ENCODE results near the gene SERPINB1. TPM values are rescaled to one million over a fixed set of nuclear protein-coding genes. Genes with fewer than 3 reads are reported as not detected.

The SERPINB1 gene
- total and polyA plus RNA-seq, 10 of the 15 experiments (the other 5 are each of a cell fraction or from before 2014, with no cell fraction given), result 0.45 to 2.4 (median 0.83) TPM

- no peak for TF ChIP-seq RAD51 (IDR thresholded peaks at IDR 0.05)
- TF ChIP-seq YY1 (IDR thresholded peaks at IDR 0.05; ENCODE audit: low read depth, low read length), result no peak
- no peak for TF ChIP-seq IRF5 (IDR thresholded peaks at IDR 0.05; ENCODE audit: borderline replicate concordance)
Measured at GRCh38 chr6:2827142-2827541, 14.5 kb downstream of the SERPINB1 start (continued).

GRCh38 chr6:2826131-2826530 lies 15.5 kb downstream of the SERPINB1 start:
- no peak overlapping the region for H3K9ac ChIP-seq (ENCODE audit: control insufficient read depth, insufficient read depth, low read length)

More at GRCh38 chr6:2826131-2826530, 15.5 kb downstream of the SERPINB1 start:
- Histone ChIP-seq H4K20me1 (ENCODE audit: control insufficient read depth, insufficient read depth) (no peaks in the 10 kb centered on the region), H3K4me2 (ENCODE audit: control insufficient read depth, insufficient read depth) (no peak overlapping the region), H3K27ac (ENCODE audit: control insufficient read depth, insufficient read depth) (no peak overlapping the region), H3K27me3 (replicated peaks in 1 of 2; ENCODE audit: control insufficient read depth in 2 of 2, insufficient read depth in 2 of 2, low read length in 1 of 2) (peaks cover 1 to 2% of the 10 kb centered on the region in 2 experiments; a peak in 2 of 4 replicates), H3K79me2 (ENCODE audit: control insufficient read depth, insufficient read depth, low read length) (no peaks in the 10 kb centered on the region), H3K4me1 (ENCODE audit: control insufficient read depth, insufficient read depth, low read length) (no peaks in the 10 kb centered on the region), H3K9me3 (replicated peaks; ENCODE audit: control insufficient read depth, insufficient read depth, low read length) (no peaks in the 10 kb centered on the region), H3K4me3 (no peak overlapping the region), H2AFZ (ENCODE audit: control insufficient read depth, low read depth, low read length) (no peak overlapping the region), H3K36me3 (ENCODE audit: control insufficient read depth in 2 of 2, insufficient read depth in 2 of 2, low read length in 1 of 2) (no peaks in the 10 kb centered on the region)
- intact Hi-C loops (cut with micrococcal nuclease; ENCODE audit: unreplicated experiment) (no loop called here), in situ Hi-C loops (cut with MboI) (no loop called here)
- ChIA-PET RAD21 (ENCODE audit: unreplicated experiment) (no interaction called here), POLR2A (no interaction called here), SMC1A (ENCODE audit: uncharacterized antibody, unreplicated experiment) (interaction anchor here (0.7 kb wide), 1 partner anchor 35 kb away, joined by 3 read pairs; no protein-coding TSS in a partner anchor), CTCF (interaction anchor here (1.1 to 1.5 kb wide), 3 partner anchors 20 to 127 kb away, joined by 3 to 4 read pairs (median 3); no protein-coding TSS in a partner anchor)
- TF ChIP-seq RCOR1 (conservative IDR thresholded peaks at IDR 0.05; ENCODE audit: low read depth, low read length) (no peak), HDAC6 (IDR thresholded peaks at IDR 0.05; ENCODE audit: unreplicated experiment) (no peak), ATF2 (IDR thresholded peaks at IDR 0.05; ENCODE audit: low read length) (no peak), IRF3 (IDR thresholded peaks at IDR 0.05) (no peak), NFYA (IDR thresholded peaks at IDR 0.05; ENCODE audit: borderline replicate concordance, low read depth, low read length) (no peak)
- no TSS peak for BruUV-seq (replicated peaks)
- no peak for DNase-seq (ENCODE audit: low read depth, low spot score)
- no peak for ATAC-seq
- 41% methylated on average over 2 of the region's 2 CpGs for WGBS (ENCODE audit: insufficient coverage, insufficient replicate concordance, low lambda C conversion rate, missing lambda C conversion rate)
- no peak for FAIRE-seq
